ENCODE data around the gene KRT40. TPM values are rescaled to one million over a fixed set of nuclear protein-coding genes. Genes with fewer than 3 reads are reported as not detected.

Gene KRT40
- total RNA-seq, 2 donors from 2014 or later = not detected

DNA sequence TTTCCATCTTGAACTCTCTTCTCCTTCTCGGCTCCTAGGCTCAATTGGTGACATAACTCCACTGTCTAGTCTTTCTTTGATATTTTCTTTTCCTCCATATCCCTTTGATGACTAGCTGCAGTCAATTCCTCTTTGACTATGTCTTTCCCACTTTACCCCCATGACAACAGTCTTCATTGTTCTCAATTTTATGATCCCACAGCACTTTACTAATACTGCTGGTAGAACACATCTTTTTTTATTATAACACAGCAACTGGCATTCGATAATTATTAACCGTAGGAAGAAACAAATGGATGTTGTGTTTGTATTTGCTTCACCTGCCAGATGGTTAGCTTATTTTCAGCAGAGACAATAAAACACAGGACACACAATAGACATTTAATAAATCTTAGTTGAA, 8.5 kb upstream of the KRT40 start:
- no peaks in the 10 kb centered on the region for H3K9me3 ChIP-seq
- no peaks in the 10 kb centered on the region for H3K4me1 ChIP-seq (ENCODE audit: control insufficient read depth in 1 of 2, low read depth in 2 of 2)
- DNase-seq (ENCODE audit: low spot score) (no peak), ATAC-seq (ENCODE audit: insufficient number of reproducible peaks, low FRiP score, low read depth) (no peak)
- no peaks in the 10 kb centered on the region for H3K27me3 ChIP-seq (replicated peaks; ENCODE audit: insufficient read depth)
- no peak overlapping the region for H3K4me3 ChIP-seq
- TF ChIP-seq, protein P1, sequence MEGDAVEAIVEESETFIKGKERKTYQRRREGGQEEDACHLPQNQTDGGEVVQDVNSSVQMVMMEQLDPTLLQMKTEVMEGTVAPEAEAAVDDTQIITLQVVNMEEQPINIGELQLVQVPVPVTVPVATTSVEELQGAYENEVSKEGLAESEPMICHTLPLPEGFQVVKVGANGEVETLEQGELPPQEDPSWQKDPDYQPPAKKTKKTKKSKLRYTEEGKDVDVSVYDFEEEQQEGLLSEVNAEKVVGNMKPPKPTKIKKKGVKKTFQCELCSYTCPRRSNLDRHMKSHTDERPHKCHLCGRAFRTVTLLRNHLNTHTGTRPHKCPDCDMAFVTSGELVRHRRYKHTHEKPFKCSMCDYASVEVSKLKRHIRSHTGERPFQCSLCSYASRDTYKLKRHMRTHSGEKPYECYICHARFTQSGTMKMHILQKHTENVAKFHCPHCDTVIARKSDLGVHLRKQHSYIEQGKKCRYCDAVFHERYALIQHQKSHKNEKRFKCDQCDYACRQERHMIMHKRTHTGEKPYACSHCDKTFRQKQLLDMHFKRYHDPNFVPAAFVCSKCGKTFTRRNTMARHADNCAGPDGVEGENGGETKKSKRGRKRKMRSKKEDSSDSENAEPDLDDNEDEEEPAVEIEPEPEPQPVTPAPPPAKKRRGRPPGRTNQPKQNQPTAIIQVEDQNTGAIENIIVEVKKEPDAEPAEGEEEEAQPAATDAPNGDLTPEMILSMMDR (IDR thresholded peaks at IDR 0.05) = no peak
- no peaks in the 10 kb centered on the region for H3K36me3 ChIP-seq
- no peak overlapping the region for H3K27ac ChIP-seq

GRCh38 chr17:40986920-40987319, 2.8 kb upstream of the KRT40 start:
- H3K4me3 ChIP-seq = no peak overlapping the region
- no peaks in the 10 kb centered on the region for H3K27me3 ChIP-seq (replicated peaks; ENCODE audit: insufficient read depth)
- DNase-seq (ENCODE audit: low spot score) (no peak), ATAC-seq (ENCODE audit: insufficient number of reproducible peaks, low FRiP score, low read depth) (no peak)
- TF ChIP-seq, protein P1 (IDR thresholded peaks at IDR 0.05) = no peak
- H3K9me3 ChIP-seq = no peaks in the 10 kb centered on the region
- H3K27ac ChIP-seq = no peak overlapping the region
- no peaks in the 10 kb centered on the region for H3K36me3 ChIP-seq
- H3K4me1 ChIP-seq (ENCODE audit: control insufficient read depth in 1 of 2, low read depth in 2 of 2) = no peaks in the 10 kb centered on the region

DNA sequence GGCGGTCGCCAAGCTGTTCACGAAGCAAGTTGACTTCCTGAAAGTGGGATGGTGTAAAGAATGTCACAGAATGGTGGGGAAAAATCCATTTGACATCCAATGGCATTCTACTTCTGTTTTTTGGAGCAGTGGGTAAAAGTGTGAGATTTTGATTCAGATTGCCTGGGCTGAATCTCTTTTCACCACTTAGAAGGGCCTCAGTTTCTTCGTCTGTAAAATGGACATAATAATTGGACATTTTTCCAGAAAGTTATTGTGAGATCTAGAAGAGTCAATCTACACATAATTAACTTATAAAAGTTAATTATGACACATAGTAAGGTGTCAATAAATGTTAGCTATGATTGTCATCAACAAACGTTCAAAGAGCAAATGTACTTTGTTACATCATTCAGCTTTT, 3.0 kb downstream of the KRT40 start:
- H3K9me3 ChIP-seq = no peaks in the 10 kb centered on the region
- H3K4me3 ChIP-seq = no peak overlapping the region
- no peak overlapping the region for H3K27ac ChIP-seq
- no peaks in the 10 kb centered on the region for H3K36me3 ChIP-seq
- ATAC-seq (ENCODE audit: insufficient number of reproducible peaks, low FRiP score, low read depth) (no peak), DNase-seq (ENCODE audit: low spot score) (no peak)
- TF ChIP-seq, protein P1 (IDR thresholded peaks at IDR 0.05) = no peak
- peaks cover 0 to 3% of the 10 kb centered on the region in 2 donors for H3K4me1 ChIP-seq (ENCODE audit: control insufficient read depth in 1 of 2, low read depth in 2 of 2)
- no peaks in the 10 kb centered on the region for H3K27me3 ChIP-seq (replicated peaks; ENCODE audit: insufficient read depth)

GRCh38 chr17:40980596-40980995, 3.5 kb downstream of the KRT40 start:
- no peak overlapping the region for H3K27ac ChIP-seq

DNA sequence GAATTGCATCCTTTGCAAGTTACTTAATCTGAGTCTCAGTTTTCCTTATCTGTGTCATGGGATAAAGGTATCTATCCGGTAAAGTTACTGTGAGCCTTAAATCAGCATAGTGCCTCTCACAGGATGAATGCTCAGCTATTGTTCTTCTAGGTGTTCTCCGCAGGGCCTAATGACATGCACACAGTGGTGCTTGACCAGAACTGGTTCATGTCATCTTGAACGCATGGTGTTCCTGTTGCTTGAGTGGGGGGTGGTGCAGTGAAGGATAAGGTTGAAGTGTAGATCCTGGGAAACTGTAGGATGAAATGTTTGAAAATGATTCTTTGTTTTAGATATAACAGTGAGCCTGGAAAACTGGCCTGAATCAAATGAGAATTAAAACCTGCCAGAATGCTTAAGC, 4.0 kb downstream of the KRT40 start:
- H3K36me3 ChIP-seq = no peaks in the 10 kb centered on the region
- H3K4me1 ChIP-seq (ENCODE audit: control insufficient read depth in 1 of 2, low read depth in 2 of 2) = peaks cover 0 to 3% of the 10 kb centered on the region in 2 donors
- no peak overlapping the region for H3K4me3 ChIP-seq
- no peaks in the 10 kb centered on the region for H3K9me3 ChIP-seq
- DNase-seq (ENCODE audit: low spot score) (no peak), ATAC-seq (ENCODE audit: insufficient number of reproducible peaks, low FRiP score, low read depth) (no peak)
- H3K27ac ChIP-seq = no peak overlapping the region
- TF ChIP-seq, protein P1 (IDR thresholded peaks at IDR 0.05) = no peak
- no peaks in the 10 kb centered on the region for H3K27me3 ChIP-seq (replicated peaks; ENCODE audit: insufficient read depth)

More at GRCh38 chr17:40980596-40980995, 3.5 kb downstream of the KRT40 start:
- ATAC-seq (ENCODE audit: insufficient number of reproducible peaks, low FRiP score, low read depth) (no peak), DNase-seq (ENCODE audit: low spot score) (no peak)
- Histone ChIP-seq H3K9me3 (no peaks in the 10 kb centered on the region), H3K4me3 (no peak overlapping the region), H3K4me1 (ENCODE audit: control insufficient read depth in 1 of 2, low read depth in 2 of 2) (peaks cover 0 to 3% of the 10 kb centered on the region in 2 donors), H3K27me3 (replicated peaks; ENCODE audit: insufficient read depth) (no peaks in the 10 kb centered on the region), H3K36me3 (no peaks in the 10 kb centered on the region)
- TF ChIP-seq, protein P1 (IDR thresholded peaks at IDR 0.05) = no peak

Data from thoracic aorta (tissue), 2 donors.